ENCODE data around the gene TFAP2C.
"Not testable (repeated sequence)": the region's sequence is repeated elsewhere in the genome, so short reads cannot be mapped to it uniquely, and the experiment has no call there.

Gene TFAP2C

GRCh38 chr20:56657879-56658278, 28.8 kb downstream of the TFAP2C start:
- no peak for DNase-seq

GRCh38 chr20:56658341-56658947, 29.3 kb downstream of the TFAP2C start:
- not testable (repeated sequence) for DNase-seq

- no peak for DNase-seq
Observed at GRCh38 chr20:56663660-56664059, 34.6 kb downstream of the TFAP2C start.

GRCh38 chr20:56664796-56665195, 35.7 kb downstream of the TFAP2C start:
- DNase-seq = no peak

DNA sequence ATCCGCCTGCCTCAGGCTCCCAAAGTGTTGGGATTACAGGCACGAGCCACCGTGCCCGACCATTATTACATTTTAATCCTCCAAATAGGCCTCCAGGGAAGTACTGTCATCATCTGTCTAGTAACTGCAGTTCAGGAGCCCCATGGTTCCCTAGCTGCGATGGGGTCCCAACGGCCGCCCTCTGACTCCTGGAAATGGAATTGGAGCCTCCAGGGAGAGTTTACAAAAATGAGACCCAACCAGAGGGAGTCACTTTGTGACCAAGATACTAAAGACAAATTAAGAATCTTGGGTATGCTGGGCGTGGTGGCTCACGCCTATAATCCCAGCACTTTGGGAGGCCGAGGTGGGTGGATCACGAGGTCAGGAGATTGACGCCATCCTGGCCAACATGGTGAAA, 36.7 kb downstream of the TFAP2C start:
- no peak for DNase-seq

DNA sequence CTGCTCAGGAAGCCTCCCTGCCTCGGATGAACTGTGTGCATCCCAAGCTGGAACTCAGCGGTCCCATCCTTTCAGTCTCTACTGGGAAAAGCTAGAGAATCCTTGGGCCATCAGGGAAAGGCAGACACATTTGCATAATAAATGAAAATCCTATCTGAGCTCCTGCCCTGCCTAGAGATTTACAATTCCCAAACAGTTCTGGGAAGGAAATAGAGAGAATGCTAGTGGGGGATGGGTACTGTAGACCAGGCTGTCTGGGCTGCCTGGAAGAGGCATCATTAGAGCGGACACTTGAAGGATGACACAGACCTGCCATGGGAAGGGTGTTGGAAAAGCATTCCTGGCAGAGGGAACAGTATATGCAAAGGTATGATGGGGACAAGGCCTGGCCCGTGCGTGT, 44.3 kb downstream of the TFAP2C start:
- no peak for DNase-seq

GRCh38 chr20:56676001-56676400, 46.9 kb downstream of the TFAP2C start:
- DNase-seq = no peak

DNA sequence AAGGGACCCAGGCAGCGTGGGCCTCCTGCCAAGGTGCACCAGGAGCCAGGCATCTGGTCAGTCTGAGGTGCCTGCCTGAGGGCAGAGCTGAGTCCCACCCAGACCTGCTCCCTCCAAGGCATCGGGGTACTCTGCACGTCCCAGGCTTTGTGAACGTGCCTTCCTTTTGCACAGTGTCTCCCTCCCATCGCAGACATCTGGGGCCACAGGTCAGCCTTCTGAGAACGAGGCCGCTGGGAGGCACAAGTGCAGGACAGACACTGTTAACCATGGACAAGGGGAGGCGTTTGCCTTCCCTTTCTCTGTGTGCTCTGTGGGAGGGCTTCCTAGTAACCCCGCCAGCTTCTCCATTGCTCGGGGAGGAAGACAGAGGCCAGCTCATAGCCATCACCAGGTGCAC, 47.6 kb downstream of the TFAP2C start:
- DNase-seq = no peak

- no peak for DNase-seq
Observed at GRCh38 chr20:56683077-56683865, 54.2 kb downstream of the TFAP2C start.

GRCh38 chr20:56685879-56686278, 56.8 kb downstream of the TFAP2C start:
- no peak for DNase-seq

DNA sequence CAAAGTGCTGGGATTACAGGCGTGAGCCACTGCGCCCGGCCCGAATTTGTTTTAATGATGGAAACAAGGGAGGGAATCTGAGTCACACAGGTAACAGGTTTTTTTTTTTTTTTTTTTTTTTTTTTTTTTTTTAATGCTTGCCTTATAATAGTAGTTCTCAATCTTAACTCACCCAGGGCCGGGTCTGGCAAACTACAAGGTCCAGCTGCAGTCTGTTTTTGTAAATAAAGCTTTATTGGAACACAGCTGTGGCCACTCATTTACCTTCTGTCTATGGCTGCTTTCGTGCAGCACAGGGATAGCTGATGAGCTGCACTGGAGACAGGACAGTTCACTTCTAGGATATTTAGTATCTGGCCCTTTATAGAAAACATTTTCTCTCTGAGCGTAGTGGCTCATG, 58.0 kb downstream of the TFAP2C start:
- DNase-seq = no peak

DNA sequence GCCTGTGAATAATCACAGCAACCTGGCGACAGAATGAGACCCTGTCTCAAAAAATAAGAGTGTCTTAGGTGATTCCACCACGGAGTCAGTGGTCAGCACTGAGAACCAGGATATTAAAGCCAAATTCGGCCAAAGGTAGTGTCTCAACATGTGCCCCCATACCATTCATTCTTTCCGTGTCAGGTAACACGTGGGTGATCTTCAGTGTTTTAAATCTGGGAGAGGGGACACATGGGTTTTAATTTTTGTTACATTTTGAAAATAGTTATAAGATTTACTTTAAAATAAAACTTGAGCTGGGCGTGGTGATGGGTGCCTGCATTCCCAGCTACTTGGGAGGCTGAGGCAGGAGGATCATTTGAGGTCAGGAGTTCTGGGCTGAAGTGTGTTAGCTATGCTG, 59.0 kb downstream of the TFAP2C start:
- no peak for DNase-seq
